Stimulated activated CD4-positive, alpha-beta T cell treated with anti-CD3 and anti-CD28 coated beads, TNF-alpha, amount 100 ng/mL, for 48 hours (primary cell): ENCODE measurements around the gene EXOSC6.
"Not testable (repeated sequence)": the region's sequence is repeated elsewhere in the genome, so short reads cannot be mapped to it uniquely, and the experiment has no call there.

ENCODE experiments used
- DNase-seq, 3 donors: peaks; one replicate each; pipeline ENCODE4 v3.0.0-alpha.2; 2020; ENCODE audit warnings: low read depth in 3 of 3

The EXOSC6 gene

DNA sequence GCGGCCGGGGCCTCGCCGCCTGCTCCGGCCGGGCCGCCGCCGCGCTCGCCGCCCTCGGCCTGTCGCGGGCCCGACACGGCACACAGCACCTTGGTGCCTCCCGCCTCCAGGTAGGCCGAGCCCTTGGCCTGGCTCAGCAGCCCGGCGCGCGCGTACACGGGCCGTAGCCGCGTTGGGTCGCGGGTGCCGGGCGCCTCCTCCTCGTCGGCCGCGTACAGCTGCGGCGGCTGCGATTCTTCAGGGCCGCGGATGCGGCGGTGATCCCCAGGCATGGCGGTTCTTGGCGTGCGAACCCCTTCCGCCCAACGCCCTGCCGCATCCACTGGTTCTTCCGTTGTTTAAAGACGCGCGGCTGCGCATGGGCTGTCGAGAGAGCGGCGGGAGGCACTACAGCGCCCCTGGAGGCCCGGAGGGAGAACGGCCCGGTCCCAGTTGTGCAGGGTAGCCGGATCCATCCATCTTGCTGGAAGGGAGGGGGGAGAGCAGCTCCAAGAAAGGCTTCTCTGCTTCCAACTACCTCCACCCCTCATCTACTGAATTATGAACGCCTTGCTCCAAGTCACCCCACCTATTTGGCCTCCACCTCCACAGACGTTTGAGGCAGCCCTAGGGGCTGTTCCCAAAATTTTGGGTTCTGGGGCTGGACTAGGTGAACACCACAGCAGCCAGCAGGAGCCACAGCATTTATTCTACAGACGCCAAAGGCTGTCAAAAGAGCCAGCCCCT, at the start of gene EXOSC6:
TSS of gene EXOSC6 (minus strand) at position 312 of the 726 bp plus-strand sequence. CDS start at position 272, 40 bp downstream.
- peak; percentile 85 to 89 (median 87) for DNase-seq

DNA sequence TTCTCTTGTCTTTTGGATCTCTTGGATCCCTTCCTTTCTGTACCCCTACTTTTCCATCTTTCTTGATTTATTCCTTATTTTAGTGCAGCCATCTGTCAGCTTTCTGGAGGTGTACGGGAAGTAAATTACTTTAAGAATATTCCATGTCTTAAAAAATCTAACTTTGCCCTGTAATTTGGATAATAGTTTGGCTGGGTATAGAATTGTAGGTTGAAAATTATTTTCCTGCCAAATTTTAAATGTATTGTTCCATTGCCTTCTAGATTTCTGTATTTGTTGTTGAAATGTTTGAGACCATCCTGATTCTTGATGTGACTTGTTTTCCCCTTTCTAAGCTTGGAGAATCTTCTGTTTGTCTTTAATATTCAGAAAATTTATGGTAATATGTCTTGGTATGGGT, 49.4 kb upstream of the EXOSC6 start:
- no peak for DNase-seq

DNA sequence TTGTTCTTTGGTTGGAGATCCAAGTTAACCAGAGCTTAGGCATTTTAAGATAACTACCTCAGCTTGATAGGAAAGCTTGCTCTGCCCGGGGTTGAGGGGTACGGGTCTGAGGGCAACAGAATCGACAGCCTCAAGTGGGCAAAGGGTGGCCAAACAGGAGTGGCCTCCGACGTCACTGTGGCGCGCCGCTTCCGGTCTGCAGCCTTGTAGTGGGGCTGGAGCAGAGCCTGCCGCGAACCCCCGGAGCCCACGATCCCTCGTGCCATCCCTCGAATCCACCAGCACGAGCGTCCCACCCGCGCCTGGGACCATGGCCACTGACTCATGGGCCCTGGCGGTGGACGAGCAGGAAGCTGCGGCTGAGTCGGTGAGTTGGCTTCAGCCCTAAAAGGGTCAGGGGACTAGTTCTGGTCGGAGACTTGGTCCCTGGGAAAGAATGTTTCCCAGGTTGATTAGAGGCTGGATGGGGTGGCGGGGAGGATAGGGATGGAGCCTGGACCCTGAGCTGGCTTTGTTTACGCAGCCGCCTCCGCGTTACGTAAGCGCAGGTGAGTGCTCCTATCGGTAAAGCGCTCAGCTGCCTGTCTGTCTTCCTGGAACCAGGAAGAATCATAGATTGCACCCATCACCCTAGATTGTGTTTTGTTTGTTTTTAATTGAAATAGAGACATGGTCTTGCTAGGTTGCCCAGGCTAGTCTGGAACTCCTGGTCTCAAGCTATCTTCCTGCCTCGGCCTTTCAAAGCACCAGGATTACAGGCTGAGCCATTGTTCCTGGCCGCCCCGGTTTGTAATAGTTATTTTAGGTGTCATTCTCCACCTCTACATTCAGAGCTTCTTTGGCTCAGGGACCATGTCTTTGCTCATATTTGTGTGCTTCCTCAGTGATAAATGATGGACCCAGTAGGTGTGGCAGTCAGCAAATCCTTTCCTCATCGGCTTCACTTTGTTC, 47.5 kb upstream of the EXOSC6 start, which contains the start of gene DDX19B:
TSS of gene DDX19B (plus strand) at position 199 of the 951 bp plus-strand sequence. CDS start at position 311, 112 bp downstream.
- DNase-seq, result peak; percentile 39 to 47 (median 46)

DNA sequence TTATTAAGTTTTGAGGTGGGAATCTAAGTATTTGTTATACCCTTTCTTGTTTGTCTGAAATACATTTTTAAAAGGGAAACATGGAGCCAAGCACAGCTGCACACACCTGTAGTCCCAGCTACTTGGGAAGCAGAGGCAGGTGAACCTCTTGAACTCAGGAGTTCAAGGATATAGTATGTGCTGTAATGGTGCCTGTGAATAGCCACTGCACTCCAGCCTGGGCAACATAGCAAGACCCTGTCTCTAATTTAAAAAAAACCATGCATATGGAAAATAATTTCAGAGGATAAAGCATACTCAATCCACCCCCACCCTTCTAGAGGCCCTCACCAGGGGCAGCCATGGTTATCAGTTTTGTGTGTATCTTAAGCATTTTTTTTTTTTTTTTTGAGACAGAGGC, 43.9 kb upstream of the EXOSC6 start:
- DNase-seq, result no peak

DNA sequence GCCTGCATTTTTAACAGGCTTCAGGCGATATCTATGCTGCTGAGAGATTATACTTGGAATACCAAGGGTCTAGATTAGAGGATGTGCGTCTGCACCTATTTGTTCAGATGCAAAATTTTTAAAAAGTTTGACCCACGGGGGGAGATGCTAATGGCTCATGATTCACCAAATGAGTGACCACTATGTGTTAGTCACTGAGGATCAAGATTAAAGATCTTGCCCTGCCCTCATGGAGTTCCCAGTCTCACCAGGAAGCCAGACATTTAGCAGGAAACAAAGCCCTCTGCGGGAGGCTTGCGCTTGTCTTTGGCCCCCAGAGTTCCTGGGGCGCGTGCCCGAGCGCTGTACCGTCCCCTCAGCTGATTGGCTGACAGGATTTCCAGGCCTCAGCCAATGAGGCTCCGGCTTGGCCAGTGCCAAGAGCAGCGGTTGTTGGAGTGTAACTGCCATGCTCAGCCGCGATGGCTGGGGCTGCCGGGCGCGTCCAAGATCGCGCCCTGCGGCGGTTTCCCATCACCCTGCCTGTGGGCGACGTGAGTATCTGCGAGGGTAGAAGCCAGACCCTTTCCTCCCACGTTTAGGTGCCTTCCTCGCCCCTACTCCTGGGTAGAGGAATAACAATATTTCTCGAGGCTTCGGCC, 42.8 kb upstream of the EXOSC6 start:
- no peak for DNase-seq

DNA sequence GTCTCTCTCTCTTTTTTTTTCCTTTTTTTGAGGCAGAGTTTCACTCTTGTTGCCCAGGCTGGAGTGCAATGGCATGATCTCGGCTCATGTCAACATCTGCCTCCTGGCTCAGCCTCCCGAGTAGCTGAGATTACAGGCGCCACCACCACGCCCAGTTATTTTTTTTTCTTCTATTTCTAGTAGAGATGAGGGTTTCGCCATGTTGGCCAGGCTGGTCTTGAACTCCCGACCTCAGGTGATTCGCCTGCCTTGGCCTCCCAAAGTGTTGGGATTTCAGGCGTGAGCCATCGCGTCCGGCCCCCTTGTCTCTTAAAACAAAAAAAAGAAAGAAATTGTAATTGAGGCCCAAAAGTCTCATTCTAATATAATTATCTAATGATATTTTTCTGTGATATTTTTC, 40.4 kb upstream of the EXOSC6 start:
- not testable (repeated sequence) for DNase-seq

DNA sequence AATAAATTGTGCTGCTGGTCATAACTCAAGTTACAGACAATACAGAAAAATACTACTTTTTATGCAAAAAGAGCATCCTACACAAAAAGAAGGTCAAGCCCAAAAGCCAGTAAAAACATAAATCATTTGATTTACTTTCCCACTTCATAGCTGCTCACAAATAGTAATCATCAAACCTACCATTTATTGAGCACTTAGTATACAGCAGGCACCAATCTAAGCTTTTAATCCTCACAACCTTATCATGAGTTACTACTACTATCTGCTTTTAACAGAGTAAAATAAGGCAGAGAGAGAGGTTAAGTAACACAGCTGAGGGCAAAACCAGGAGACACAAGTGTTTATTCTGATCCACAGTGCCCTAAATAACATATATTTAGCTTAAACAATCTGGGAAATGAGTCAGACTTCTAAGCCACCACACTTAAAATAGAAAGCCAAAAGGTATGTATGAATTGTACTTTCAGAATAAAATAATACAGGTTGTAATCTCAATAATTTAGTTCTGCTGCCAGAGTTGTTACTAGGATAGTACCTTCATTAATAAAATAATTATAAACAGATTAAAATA, 39.3 kb upstream of the EXOSC6 start:
- DNase-seq, result no peak

DNA sequence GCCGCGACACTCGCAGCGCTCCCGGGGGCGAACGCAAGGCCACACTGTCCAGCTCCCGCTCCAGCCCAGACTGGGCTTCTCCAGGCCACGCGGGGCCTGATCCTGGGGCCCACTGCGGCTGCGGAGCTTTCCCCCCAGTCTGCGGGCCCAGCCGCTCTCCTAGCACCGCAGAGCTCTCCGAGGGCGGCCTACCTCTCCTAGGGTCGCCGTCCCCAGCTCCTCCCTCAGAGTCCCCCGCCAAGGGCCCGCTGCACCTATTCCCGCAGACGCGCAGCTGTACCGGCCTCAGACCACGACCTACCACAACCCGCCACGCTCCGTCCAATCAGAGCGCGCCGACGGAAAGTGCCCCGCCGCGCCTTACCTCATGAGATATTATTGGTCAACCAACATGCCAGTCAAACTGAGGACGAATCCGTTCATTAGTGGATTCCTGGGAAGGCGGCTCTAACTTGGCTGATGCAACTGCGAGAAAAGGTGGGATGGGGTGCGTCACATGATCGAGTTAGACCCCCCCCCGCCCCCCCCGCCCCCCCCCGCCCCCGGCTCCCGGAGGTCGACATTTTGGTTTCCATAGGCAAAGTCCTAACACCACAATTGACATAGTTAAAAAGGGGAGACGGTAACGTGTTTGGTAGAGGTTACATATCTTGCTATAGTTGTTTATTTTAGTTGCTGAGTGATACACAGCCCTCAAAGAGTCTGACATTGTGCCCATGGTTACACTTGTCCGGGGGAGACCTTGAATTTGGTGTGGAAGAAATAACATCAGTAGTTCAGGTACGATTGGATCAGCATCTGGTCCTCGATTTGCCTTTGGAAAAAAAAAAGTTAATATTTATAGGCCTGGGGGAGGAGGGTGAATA, 37.7 kb upstream of the EXOSC6 start, which contains the start of gene AARS1:
TSS of gene AARS1 (minus strand) at position 278 of the 866 bp plus-strand sequence. CDS start 6,743 bp downstream, outside the sequence.
- peak; percentile 90 to 92 (median 91) for DNase-seq

DNA sequence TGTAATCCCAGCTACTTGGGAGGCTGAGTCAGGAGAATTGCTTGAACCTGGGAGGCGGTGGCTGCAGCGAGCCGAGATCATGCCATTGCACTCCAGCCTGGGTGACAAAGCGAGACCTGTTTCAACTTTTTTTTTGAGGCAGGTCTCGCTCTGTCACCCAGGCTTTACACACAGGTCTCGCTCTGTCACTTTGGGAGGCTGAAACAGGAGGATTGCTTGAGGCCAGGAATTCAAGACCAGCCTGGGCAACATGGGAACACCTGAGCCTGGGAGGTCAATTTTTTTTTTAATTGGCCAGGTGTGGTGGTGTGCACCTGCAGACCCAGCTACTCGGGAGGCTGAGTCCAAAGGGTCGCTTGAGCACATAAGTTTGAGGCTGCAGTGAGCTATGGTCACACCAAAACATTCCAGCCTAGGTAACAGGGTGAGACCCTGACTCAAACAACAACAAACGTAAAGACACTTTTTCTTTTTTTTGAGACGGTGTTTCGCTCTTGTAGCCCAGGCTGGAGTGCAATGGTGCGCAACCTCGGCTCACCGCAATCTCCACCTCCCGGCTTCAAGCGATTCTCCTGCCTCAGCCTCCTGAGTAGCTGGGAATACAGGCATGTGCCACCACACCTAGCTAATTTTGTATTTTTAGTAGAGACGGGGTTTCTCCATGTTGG, 35.7 kb upstream of the EXOSC6 start:
- not testable (repeated sequence) for DNase-seq

DNA sequence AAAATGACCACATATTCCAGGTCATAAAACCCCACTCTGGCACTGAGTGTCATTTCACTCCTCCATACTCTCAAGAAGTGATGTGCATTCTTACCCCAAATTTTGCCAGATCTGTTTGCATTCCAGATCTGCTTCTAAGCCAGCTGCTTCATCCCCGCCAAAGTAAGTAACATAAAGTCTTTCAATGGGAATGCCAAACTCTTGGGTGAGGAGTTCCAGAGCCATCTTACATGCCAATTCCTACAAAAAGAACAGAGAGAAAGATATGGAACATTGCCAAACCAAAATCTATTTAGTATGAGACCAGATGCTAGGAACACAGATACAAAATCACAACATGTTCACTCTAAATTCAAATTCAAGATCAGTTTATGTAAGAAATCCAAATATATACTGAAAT, 24.7 kb upstream of the EXOSC6 start:
- no peak for DNase-seq

DNA sequence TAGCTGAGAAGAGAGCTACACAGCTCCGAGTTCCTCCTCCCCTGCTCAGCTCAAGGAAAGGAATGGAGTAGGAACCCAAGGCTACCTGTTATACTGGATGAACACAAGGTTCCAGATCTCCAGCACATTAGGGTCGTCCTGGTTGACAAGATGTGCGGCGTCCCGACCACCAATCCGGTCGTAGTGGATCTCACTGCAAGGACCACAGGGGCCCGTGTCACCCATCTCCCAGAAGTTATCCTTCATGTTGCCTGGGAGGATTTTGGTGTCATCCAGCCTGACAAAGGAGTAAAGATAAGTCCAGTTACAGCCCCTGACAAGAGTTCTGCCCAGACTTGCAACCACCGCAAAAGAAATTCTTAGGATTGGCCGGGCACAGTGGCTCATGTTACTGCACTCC, 20.0 kb upstream of the EXOSC6 start:
- no peak for DNase-seq

DNA sequence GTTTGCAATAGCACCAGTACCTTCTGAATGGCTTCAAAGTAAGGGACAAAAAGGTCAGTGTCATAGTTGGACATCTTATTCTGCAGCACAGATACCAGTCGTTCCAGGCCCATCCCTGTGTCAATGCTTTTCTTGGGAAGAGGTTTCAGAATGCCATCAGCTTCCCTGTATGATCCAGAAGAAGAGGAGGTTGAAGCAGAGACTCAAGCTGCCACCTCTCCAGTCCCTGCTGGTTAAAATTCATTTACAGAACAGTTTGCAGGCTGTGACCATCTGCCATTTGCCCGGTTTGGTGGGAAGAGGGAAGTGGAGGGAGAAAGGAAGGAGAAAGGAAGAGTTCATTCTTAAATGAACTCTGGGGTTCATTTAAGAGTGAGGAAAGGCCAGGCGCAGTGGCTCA, 18.4 kb upstream of the EXOSC6 start:
- DNase-seq, result no peak

DNA sequence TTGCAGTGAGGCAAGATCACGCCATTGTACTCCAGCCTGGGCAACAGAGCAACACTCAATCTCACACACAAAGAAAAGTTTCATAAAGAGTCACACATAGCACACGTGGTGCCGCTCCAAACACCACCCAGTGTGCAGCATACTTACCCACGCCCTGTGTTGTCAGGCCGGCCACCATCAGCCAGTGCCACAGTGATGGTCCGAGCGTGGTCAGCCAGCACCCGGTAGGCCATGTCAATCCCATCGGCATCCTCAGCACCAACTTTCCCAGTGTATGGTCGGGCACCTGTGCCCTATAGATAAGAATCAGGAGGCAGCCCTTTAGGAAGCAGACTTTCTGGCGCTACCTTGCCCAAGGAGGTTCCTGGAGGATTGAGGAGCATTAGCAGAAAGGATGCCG, 17.7 kb upstream of the EXOSC6 start:
- DNase-seq, result no peak

DNA sequence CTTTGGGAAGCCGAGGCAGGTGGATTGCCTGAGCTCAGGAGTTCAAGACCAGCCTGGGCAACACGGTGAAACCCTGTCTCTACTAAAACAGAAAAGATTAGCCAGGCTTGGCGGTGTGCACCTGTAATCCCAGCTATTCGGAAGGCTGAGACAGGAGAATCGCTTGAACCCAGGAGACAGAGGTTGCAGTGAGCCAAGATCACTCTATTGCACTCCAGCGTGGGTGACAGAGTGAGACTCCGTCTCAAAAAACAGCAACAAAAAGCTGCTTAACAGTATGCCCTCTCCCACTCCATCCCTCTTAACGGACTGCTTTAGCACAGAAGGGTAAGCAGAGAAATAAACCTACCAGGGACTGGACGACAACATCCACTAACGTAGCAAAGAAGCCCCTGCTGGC, 16.2 kb upstream of the EXOSC6 start:
- DNase-seq, result not testable (repeated sequence)

DNA sequence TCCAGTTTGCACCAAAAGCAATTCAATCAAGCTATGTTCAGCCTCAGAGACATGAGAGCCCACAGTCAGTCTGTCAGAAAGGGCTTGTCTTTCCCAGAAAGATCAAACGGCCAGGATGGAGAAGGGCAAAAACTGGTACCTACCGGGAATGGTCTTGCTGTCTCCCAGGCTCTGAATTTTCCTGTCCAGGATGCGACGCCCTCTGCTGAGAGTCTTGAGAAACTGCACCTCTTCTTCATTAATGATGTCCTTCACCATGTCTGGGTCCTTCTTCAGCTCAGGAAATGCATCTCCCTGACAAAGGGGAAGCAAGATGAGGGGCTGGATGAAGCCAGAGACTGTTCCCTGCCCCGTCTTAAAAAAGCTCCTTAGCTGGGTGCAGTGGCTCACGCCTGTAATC, 15.8 kb upstream of the EXOSC6 start:
- no peak for DNase-seq

DNA sequence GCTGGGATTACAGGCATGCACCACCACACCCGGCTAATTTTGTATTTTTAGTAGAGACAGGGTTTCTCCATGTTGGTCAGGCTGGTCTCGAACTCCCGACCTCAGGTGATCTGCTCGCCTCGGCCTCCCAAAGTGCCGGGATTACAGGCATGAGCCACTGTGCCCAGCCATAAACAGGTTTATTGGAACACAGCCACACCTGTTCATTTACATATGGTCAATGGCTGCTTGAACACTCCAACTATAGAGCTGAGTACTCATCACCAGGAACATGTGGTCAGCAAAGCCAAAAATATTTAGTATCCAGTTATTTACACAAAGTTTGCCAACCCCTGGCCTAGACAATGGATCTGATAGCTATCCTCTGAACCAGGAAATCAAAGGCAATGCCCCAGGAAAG, 8.2 kb upstream of the EXOSC6 start:
- not testable (repeated sequence) for DNase-seq

DNA sequence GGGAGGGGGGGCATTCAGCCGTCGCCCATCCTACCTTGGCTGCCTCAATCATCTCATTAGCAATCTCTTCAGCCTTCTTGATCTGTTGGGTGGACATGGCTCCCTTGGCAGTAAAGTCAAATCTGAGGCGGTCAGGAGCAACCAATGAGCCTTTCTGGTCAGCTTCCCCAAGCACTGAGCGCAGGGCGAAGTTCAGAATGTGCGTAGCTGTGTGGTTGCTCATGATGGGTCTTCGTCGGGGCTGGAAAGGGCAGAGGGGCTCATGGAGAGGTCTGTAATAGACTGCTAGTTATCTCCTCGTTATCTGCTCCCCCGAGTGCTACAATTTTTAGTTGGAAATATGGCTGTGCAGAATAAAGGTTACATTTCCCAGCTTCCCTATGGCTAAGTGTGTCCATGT, 7.2 kb upstream of the EXOSC6 start:
- DNase-seq, result no peak

DNA sequence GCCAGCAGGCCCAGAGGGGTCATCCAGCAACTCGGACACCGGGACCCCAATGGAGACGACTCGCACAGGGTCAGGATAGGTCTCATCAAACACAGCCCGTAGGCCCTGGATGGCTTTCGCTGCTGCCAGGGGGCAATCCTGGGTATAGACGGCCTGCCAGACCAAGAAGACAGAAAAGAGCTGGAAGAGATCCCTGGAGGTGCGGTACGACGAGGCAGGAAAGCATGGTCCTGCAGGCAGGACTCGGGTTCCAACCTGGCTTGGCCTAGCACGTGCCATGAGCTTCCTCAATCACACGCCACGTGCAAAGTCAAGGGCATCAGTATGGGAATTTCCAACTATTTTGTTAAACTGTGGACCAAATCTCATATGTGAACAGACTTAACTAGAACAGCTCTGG, 6.3 kb upstream of the EXOSC6 start:
- no peak for DNase-seq

DNA sequence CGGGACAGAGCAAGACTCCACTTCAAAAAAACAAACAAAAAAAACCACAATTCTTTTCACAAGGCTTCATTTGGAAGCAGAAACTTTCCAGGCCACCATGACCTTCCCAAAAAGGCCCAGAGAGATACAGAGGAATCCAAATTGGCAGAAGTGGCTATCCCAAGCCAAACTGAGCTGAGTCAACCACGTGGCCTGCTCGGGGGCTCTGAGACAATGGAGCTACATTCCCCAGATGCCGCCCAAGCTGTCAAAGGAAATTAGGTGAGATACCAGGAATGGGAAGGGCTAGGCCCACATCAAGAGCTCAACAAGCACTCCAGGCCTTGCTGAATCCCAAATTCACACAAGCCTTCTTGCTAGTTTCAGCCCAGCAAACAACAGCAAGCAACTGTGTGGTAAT, 5.7 kb upstream of the EXOSC6 start:
- DNase-seq, result no peak

DNA sequence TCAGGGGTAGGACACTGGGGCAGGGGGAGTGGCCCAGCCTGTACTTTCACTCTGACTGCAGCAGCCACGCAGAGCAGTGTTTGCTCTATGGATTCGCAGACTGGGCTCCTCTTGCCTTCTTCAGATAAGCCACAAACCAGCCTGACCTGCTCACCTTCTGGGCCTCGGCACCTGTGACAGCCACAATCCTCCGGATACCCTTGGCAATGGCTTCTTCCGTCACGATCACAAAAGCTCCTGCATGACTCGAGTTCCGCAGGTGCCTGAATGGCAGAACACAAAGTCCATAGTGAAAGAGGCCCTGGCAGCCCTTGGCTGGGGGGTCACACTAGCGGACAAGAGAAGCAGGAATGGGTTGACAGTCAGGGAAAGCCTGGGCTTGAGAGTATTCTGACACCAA, 3.8 kb upstream of the EXOSC6 start:
- no peak for DNase-seq
